Measurements from ENCODE around the gene AMBRA1.

The AMBRA1 gene

DNA sequence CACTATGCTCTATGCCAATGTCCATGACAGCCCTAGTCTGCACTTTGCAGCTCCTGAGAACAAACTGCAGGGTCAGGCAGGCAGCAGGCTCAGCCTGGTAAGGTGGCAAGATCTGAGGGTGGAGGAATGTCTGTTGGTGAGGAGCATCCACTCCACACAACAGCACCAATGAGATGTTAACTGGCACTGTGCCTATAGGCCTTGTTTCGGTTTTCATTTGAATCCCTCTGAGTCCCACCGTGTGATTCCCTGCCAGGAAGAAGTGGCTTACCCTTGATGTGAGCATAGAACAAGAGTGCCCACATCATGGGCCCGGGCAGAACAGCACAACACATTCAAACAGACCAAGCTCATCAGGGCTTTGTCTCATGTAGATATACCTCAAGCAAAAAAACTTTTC lies 158.1 kb downstream of the AMBRA1 start:
- DNase-seq, result no peak

DNA sequence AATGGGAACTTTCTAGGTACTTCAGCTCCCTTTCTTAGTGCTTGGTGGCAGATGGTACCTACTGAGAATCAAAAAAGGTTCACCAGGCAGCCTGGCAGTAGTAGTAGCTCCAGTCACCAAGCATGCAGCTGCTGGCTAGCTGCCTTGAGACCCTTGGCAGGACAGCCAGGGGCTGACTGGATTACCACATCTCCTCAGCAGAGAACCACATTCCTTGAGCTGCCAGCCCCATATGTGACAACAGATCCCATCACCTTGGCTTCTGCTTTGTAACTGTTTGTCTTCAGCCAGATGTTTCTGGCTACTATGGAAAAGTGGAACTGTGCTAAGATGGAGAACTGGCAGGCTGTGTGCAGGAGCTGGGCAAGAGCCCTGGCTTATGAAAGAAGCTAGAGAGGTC lies 162.6 kb downstream of the AMBRA1 start:
- no peak for DNase-seq

DNA sequence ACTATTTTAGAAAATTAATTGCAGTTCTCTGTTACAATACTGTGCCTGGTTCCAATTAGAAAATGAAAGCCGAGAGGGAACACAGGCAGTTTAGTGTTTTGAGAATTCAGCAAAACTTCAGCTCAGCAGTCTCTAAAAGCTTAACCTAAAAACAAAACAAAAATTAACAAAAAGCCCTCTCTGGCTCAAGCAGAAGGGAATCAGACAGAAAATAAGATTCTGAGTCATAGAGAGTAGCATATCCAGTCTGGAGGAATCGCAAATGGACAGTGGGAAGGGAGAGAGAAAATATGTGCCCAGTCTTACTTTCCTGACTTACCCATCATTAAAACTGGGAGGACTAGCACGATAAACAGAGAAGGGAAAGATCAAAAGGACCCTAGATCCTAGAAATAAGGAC lies 164.1 kb downstream of the AMBRA1 start:
- no peak for DNase-seq

DNA sequence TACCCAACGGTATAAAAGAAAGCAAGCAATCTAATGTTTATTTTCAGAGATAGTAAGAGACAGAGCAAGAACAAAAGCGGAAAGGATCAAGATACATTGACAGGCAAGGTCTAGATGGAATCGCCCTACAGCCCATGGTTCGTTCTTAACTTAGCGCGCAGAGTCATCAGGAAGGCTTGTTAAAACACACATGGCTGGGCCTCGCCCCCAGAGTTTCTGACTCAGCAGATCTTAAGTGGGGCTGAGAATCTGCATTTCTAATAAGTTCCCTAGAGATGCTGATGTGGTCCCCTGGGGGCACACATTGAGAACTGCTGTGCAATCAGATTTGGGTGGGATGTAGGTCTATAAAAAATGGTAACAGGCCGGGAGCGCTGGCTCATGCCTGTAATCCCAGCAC lies 166.5 kb downstream of the AMBRA1 start:
- no peak for DNase-seq

DNA sequence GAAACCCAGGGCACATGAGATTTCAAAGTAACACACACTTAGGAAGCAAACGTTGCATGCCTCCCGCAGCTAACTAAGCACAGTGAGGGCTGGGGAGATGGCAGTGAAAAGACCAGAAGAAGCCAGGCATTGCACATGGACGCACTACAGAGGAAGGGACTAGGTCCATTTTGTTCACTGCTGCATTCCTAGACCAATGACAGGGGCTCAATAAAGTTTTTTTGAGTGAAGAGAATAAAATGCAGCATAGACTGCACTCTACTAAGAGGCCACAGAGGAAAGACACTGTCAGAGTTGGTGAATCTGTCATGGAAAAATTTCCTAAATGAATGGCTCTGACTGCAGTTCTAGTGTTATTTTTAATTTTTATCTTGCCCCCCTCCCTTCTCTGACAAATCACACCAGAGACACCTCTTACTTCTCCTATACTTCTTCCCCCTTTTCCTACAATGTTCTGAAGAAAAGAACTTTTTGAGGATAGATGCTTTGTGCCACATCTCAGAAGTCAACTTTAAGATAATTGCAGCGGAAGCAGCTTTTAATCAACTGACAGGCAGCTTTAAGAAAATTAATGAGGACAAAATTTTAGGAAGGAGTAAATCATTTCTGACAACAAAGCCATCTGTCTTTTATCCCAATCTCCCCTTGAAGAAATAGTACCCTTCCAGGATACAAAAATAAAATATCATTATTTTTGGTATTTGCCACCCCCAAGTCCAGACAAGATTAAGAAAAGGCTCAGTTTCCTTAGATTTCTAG lies 167.4 kb downstream of the AMBRA1 start:
- no peak for DNase-seq

- no peak for DNase-seq
Observed at GRCh38 chr11:46422588-46422987, 171.2 kb downstream of the AMBRA1 start.

DNA sequence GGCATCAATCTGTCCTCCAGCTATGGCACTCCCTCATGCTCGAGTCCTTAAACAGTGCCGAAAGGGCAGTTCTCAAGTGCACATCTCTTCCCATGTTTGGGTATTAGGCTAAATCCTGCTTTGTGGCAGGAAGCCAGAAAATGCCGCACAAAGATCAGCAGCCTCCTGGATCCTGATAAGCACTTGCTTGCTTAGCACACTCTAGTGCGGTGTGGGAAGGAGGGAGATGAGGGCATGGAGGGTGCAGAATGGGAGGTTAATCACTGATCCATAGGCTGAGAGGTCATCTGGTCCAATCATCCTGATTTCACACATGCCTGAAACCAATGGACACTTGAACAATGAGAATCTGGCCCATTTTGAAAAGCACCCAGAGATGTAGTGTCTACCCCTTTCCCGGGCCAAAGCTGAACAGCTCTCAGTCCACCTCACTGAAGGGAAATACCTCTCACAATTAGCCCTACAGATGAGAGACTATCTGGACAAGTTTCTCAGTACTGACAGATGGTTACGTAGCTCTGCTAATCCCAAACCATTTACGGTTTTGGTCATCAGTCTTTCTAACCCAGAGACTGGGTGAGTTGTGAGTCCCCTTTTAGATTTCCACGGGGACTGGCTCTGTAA lies 172.5 kb downstream of the AMBRA1 start:
- no peak for DNase-seq

DNA sequence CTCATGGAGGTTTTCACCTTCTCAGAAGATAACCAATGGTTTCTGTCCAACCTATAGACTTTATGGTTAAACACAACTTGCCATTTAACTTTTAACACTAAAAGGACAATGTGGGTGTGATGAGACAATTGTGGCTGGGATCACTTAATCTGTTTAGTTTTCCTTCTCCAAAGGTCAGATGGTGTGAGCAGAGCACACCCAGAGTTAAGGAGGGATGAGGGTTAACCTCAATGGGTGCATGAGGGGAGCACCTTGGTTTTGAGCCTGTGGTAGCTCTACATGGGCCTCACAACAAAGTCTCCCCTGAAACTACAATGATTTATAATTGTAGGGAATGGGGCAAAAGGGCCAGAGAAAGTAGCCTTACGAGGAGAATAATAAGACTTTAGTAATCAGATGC lies 173.3 kb downstream of the AMBRA1 start:
- no peak for DNase-seq

- DNase-seq, result no peak
Observed at GRCh38 chr11:46418751-46419150, 175.1 kb downstream of the AMBRA1 start.

DNA sequence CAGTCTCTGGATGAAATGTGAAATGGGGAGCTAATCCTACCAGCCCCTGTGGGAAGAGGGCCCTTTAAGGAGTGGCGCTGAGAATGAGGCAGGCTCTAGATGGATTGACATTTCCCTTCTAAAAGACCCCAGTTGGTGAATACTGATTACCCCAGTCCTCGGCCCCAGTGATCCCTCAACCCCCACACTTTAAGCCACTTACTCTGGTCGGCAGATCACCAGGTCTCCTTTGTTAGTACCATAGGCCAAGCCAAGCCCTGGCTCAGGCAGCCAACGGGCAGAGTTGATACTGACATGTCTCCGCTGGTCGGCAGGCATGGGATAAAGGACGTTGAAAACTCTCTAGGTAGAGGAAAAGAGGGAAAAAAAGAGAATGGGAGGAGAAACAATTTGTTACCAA lies 176.1 kb downstream of the AMBRA1 start:
- DNase-seq, result no peak

DNA sequence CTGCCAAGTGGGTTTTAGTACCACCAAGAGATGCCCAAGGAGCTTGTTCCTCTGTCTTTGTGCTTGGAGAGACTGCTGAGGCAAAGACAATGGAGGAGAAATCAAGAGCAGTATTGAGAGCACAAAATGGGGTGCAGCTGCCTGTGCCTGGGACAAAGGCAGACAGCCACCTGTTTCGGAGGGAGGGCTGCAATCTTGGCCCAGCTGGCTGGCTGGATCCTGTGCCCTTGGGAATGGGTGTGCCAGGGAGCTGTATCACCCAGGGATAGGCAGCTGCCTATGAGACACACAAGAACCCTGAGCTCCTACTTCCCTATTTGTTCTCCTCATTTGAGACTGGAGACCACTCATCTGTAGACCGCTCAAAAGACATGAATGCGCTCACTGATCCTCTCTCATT lies 178.9 kb downstream of the AMBRA1 start:
- no peak for DNase-seq

DNA sequence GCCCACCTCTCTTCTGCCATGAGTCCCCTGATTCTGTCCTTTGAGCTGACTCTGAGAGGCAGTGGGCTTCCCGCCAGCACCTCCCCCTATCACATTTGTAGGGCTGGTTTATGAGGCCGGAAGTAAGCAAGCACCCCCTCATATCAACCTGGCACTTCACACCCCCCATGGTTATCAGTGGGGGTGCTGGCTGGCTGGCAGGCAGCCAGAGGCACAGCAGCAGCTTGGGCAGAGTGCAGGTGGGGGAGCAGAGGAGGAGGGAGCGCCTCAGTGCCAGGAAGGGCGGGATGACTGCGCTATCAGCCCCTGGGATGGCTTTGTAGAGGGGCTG lies 179.4 kb downstream of the AMBRA1 start:
- DNase-seq, result no peak

DNA sequence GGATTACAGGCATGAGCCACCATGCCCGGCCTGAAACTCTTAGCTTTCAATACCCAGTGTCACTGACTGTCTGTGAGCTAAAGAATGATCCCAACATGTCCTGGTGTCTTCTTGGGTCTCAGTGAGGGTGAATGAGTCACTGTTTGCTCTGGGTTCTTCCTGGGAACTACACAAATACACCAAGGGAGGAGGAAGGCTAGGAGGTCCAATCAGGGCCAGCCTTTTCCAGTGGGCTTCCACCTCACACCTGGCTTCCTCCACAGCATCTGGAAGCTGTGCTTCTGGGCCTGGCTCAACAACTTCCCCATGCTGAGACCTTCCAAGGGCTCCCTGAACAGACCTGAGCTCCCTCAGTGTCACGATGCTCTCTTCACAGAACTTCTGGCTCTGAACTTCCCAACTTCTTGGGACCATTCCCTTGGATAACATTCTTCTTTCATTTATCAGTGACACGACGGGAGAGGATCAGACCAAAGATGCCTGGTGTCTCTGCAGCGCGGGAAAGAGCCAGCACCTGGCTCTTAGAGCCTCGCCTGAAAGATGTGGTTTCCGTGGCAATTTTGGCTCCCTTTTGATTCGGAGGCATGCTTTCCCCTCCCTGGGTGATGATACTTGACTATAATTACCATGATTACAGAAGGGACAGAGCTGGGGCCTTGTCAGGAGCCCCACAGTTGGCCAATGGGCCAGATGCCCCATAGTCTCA lies 179.9 kb downstream of the AMBRA1 start:
- no peak for DNase-seq

GRCh38 chr11:46410021-46410420 lies 183.8 kb downstream of the AMBRA1 start:
- DNase-seq, result no peak

DNA sequence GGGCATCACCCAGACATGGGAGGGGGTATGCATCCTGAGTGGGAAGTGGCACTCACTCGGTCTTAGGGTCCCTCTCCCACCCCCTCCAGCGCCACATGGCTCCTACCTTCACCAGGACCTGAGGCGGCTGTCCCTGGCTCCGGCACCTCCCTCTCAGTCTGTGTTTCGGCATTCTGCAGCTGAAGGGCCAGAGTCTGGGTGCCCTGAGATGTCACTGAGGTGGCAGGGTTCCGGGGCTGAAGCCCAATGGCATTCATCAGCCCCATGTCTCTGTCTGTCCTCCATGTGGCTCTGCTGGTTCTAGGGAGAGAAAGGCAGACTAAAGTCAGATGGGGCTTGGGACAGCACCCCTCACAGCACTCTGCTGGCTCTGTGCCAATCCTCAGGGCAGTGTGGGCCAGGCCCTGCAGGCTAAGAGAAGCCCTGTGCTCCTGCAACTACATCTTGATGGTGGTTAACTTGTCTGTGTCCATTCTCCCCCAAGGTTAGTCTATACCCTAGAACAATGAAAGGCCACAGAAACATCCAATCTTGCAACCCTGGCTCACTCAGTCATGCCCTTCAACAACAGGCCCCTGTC lies 185.3 kb downstream of the AMBRA1 start:
- no peak for DNase-seq

GRCh38 chr11:46407635-46408034 lies 186.2 kb downstream of the AMBRA1 start:
- no peak for DNase-seq

DNA sequence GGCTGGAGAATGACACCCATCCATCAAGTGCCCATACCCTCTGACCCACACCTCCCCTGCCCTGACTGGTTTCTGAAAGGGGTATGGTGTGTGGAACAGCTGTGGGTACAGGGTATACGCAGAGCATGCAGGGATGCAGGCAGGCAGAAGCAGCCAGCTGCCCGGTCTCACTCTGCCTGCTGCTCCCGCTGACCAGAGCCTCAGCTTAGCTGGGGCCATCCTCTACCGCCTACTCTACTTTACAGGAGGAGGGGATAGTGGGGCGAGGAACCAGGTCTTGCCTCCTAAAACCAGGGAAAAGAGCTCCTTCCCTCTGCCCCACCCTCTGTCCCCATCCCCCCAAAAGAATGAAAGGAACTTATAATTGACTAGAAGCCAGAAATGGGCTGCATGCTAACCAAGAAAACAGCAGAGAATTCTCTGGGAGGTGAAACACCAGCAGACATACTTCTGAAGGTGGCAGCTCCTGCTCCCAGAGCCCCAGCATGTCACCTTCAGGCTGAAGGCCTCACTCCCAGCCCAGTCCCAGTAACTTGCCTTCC lies 189.3 kb downstream of the AMBRA1 start:
- no peak for DNase-seq

DNA sequence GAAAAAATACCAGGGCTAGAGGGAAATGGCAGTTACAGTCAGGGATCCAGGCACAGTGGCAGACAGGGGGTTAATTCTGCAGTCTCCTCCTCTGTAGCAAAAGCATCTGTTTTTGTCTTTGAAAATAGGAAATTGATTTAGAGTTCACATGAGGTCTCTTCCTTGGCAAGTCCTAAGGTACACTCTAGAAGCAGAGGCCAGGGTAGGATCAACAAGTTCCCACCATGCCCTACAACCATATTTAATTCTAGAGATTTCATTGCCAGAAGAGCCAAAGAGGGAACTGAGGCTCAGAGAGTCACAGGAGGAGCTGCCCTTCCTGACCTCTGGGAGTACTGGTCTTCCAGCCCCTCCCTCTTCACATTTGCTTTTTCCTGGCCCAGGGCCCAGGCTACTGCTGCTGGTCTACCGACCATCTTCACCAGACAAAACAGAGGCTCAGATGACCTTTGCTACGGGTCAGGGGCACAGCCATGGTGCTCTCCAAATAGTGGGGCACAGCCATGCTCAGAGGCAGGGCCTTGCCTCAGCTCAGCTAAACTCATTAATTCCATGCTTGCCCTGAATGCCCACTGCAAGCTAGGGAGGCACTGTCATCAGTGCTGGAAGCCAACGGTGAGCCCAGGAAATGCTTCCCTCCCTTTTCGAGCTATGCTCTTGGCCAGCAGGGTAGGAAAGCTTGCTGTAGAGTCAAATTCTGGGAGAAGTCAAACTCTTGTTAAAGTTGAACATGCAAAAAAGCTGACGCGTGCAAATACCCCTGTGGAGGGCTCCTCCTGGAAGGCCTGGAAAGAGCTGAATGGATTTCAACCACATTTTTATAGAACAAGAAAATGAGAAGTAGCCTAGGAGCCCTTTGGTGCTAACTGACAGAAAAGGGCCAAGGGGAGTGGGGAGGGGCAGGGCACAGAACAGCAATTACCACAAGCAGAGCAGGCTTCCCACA lies 190.6 kb downstream of the AMBRA1 start:
- no peak for DNase-seq

GRCh38 chr11:46397526-46397925 lies 196.3 kb downstream of the AMBRA1 start:
- no peak for DNase-seq

DNA sequence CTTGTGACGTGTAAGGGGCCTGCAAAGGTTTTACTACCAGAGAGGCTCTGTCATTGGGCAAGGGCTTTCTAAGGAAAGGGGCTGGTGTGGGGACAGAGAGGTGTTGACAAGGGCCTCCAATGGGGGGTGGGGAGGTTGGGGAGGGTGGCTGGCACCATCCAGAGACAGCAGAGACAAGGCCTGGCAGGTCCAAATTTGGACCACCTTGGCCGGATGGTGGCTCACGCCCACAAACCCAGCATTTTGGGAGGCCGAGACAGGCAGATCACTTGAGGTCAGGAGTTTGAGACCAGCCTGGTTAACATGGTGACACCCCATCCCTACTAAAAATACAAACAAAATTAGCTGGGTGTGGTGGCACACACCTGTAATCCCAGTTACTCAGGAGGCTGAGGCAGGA lies 200.1 kb downstream of the AMBRA1 start:
- DNase-seq, result no peak

DNA sequence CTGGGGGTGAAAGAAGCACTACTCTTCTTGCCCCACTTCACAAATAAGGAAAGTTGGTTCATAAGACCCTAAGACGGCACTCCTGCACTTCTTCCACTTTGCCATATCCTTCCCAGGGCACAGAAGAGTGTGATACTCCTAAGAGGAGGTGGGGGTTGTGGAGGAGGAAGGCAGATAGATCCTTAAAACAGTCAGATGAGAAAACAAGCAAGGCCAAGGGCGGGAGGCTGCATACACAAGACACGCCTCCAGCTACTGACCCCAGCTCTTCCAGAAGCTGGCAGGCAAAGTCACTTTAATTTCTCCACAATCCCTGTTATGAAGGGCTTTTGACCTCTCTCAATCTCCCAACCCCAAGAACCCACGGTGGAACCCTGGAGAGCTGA lies 200.6 kb downstream of the AMBRA1 start:
- DNase-seq, result no peak

GRCh38 chr11:46392421-46393230 lies 201.2 kb downstream of the AMBRA1 start:
- peak; percentile 78 for DNase-seq

All from CD4-positive, alpha-beta T cell treated with Interleukin-17A for 1 hour (primary cell).